ENCODE results near the gene NOP10. TPM values are rescaled to one million over a fixed set of nuclear protein-coding genes. Genes with fewer than 3 reads are reported as not detected.

NOP10 gene
- total RNA-seq, 2 donors from 2014 or later: 115 to 120 TPM

GRCh38 chr15:34373951-34374350 is 31.0 kb upstream of the NOP10 start:
- H3K9me3 ChIP-seq: no peaks in the 10 kb centered on the region
- H3K4me3 ChIP-seq: no peak overlapping the region
- H3K27me3 ChIP-seq: no peaks in the 10 kb centered on the region
- H3K27ac ChIP-seq: no peak overlapping the region
- no peak for TF ChIP-seq CTCF (IDR thresholded peaks at IDR 0.05)
- no peaks in the 10 kb centered on the region for H3K4me1 ChIP-seq
- no peaks in the 10 kb centered on the region for H3K36me3 ChIP-seq
- no peak for DNase-seq (ENCODE audit: low spot score)

- DNase-seq (ENCODE audit: low spot score): no peak
- TF ChIP-seq CTCF (IDR thresholded peaks at IDR 0.05): no peak
- H3K9me3 ChIP-seq: no peaks in the 10 kb centered on the region
- no peaks in the 10 kb centered on the region for H3K27me3 ChIP-seq
- no peak overlapping the region for H3K4me3 ChIP-seq
- H3K4me1 ChIP-seq: peaks cover 0 to 19% of the 10 kb centered on the region in 2 donors
- no peaks in the 10 kb centered on the region for H3K36me3 ChIP-seq
- H3K27ac ChIP-seq: no peak overlapping the region
Observed at GRCh38 chr15:34370643-34371042, 27.7 kb upstream of the NOP10 start.

GRCh38 chr15:34370129-34370528 is 27.2 kb upstream of the NOP10 start:
- Histone ChIP-seq H3K9me3 (no peaks in the 10 kb centered on the region), H3K27me3 (no peaks in the 10 kb centered on the region), H3K4me3 (no peak overlapping the region), H3K4me1 (peaks cover 0 to 24% of the 10 kb centered on the region in 2 donors), H3K36me3 (no peaks in the 10 kb centered on the region), H3K27ac (no peak overlapping the region)
- no peak for TF ChIP-seq CTCF (IDR thresholded peaks at IDR 0.05)
- no peak for DNase-seq (ENCODE audit: low spot score)

- peak; percentile 93 to 100 for TF ChIP-seq CTCF (IDR thresholded peaks at IDR 0.05)
- Histone ChIP-seq H3K27me3 (no peaks in the 10 kb centered on the region), H3K4me1 (peaks cover 0 to 29% of the 10 kb centered on the region in 2 donors), H3K4me3 (peak within 1 kb of the TSS; percentile 68 to 84), H3K36me3 (no peaks in the 10 kb centered on the region), H3K9me3 (no peaks in the 10 kb centered on the region), H3K27ac (peak within 1 kb of the TSS; percentile 97)
- DNase-seq (ENCODE audit: low spot score): peak; percentile 94
Observed at GRCh38 chr15:34367101-34368081, 24.5 kb upstream of the NOP10 start, which contains the start of gene LPCAT4. Gene LPCAT4, minus strand, starts transcription at chr15:34367196. Its CDS starts 96 bp downstream, at chr15:34367100.

- no peaks in the 10 kb centered on the region for H3K27me3 ChIP-seq
- TF ChIP-seq CTCF (IDR thresholded peaks at IDR 0.05): no peak
- H3K36me3 ChIP-seq: no peaks in the 10 kb centered on the region
- peak overlapping the region; percentile 68 to 84 for H3K4me3 ChIP-seq
- H3K9me3 ChIP-seq: no peaks in the 10 kb centered on the region
- no peak for DNase-seq (ENCODE audit: low spot score)
- peaks cover 0 to 29% of the 10 kb centered on the region in 2 donors for H3K4me1 ChIP-seq
- peak overlapping the region; percentile 97 for H3K27ac ChIP-seq
Observed at GRCh38 chr15:34366271-34367065, 23.5 kb upstream of the NOP10 start.
